ENCODE measurements around the gene NOSTRIN.

DNA sequence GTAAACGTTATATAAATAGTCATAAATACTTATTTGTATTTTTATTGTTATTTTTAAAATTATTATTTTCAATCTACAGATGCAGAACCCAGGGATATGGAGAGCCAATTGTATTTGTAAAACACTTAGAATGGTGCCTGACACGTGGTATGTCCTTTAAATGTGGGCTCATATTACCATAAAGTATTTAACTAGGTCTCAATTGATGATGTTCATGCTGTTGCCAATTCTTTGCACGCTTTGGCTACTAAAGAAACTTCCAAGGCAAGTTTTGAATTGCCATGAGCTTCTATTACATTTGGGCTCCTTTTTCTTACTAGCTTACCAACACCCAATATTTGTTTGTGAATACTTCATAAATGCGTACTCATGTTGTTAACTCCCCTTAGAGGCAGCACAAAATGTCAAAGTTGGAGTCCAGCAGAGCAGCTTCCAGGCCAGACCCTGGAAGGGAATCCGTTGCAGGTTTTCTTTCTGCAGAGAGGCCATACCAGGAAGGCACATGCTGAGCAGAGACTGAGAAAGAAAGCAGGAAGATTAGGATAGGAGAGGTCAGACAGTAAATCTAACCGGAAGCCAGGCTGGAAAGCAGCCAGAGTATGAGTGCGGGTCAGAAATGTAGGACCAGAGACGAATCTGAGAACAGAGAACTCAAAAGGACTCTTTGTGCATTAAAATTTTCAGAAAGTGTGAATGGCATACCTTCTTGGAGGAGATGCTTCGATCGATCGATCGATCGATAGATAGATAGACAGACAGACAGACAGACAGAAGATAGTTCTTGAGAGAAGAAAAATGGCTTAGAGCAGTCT lies 4.2 kb upstream of the NOSTRIN start:
- TF ChIP-seq CTCF (conservative IDR thresholded peaks at IDR 0.05) (no peak), ZFX (IDR thresholded peaks at IDR 0.05) (no peak)

All from C4-2B (cell line).